Measurements from ENCODE around the gene ADAMTS20.

ADAMTS20 gene

GRCh38 chr12:43493261-43493797 lies 58.7 kb downstream of the ADAMTS20 start:
- ChIA-PET POLR2A (no interaction called here), CTCF (no interaction called here)
- peaks cover 0 to 2% (median 0%) of the 10 kb centered on the region in 5 experiments for H3K27me3 ChIP-seq (replicated peaks in 2 of 5; ENCODE audit: control insufficient read depth in 4 of 5, insufficient read depth in 5 of 5, low read length in 4 of 5)
- WGBS (ENCODE audit: insufficient coverage) = 94% methylated on average over 2 of the region's 2 CpGs
- H3K27ac ChIP-seq (ENCODE audit: insufficient read depth in 1 of 2, low read depth in 1 of 2, low read length in 2 of 2, poor library complexity in 1 of 2, severe bottlenecking in 2 of 2) = no peak overlapping the region
- H3K4me1 ChIP-seq (ENCODE audit: control extremely low read depth in 1 of 4, control insufficient read depth in 4 of 4, insufficient read depth in 4 of 4, low read length in 3 of 4) = no peaks in the 10 kb centered on the region
- H3K9me3 ChIP-seq (ENCODE audit: control extremely low read depth in 1 of 5, control insufficient read depth in 4 of 5, insufficient read depth in 2 of 5, low read depth in 1 of 5, low read length in 4 of 5) = no peaks in the 10 kb centered on the region
- H3K36me3 ChIP-seq (ENCODE audit: control insufficient read depth in 4 of 4, insufficient read depth in 4 of 4, low read length in 3 of 4) = no peaks in the 10 kb centered on the region
- H3K4me3 ChIP-seq (ENCODE audit: control insufficient read depth in 1 of 7, extremely low read depth in 1 of 7, insufficient read depth in 4 of 7, low read depth in 2 of 7, low read length in 6 of 7) = no peak overlapping the region
- no peak for DNase-seq

GRCh38 chr12:43482311-43483085 lies 69.5 kb downstream of the ADAMTS20 start:
- Histone ChIP-seq H3K4me1 (ENCODE audit: control extremely low read depth in 1 of 4, control insufficient read depth in 4 of 4, insufficient read depth in 4 of 4, low read length in 3 of 4) (no peaks in the 10 kb centered on the region), H3K36me3 (ENCODE audit: control insufficient read depth in 4 of 4, insufficient read depth in 4 of 4, low read length in 3 of 4) (no peaks in the 10 kb centered on the region), H3K4me3 (ENCODE audit: control insufficient read depth in 1 of 7, extremely low read depth in 1 of 7, insufficient read depth in 4 of 7, low read depth in 2 of 7, low read length in 6 of 7) (no peak overlapping the region), H3K27me3 (replicated peaks in 2 of 5; ENCODE audit: control insufficient read depth in 4 of 5, insufficient read depth in 5 of 5, low read length in 4 of 5) (no peaks in the 10 kb centered on the region), H3K27ac (ENCODE audit: insufficient read depth in 1 of 2, low read depth in 1 of 2, low read length in 2 of 2, poor library complexity in 1 of 2, severe bottlenecking in 2 of 2) (no peak overlapping the region), H3K9me3 (ENCODE audit: control extremely low read depth in 1 of 5, control insufficient read depth in 4 of 5, insufficient read depth in 2 of 5, low read depth in 1 of 5, low read length in 4 of 5) (no peaks in the 10 kb centered on the region)
- ChIA-PET CTCF (no interaction called here), POLR2A (interaction anchor here (1.0 kb wide), 1 partner anchor 341 kb away, joined by 4 read pairs; no protein-coding TSS in a partner anchor)
- WGBS (ENCODE audit: insufficient coverage) = 100% methylated on average over 3 of the region's 3 CpGs
- DNase-seq = no peak

GRCh38 chr12:43480591-43480990 lies 71.4 kb downstream of the ADAMTS20 start:
- no peak overlapping the region for H3K4me3 ChIP-seq (ENCODE audit: control insufficient read depth in 1 of 7, extremely low read depth in 1 of 7, insufficient read depth in 4 of 7, low read depth in 2 of 7, low read length in 6 of 7)
- ChIA-PET CTCF (no interaction called here), POLR2A (no interaction called here)
- no peaks in the 10 kb centered on the region for H3K36me3 ChIP-seq (ENCODE audit: control insufficient read depth in 4 of 4, insufficient read depth in 4 of 4, low read length in 3 of 4)
- no CpG with 5 or more reads among the region's 3 CpGs for WGBS (ENCODE audit: insufficient coverage)
- H3K9me3 ChIP-seq (ENCODE audit: control extremely low read depth in 1 of 5, control insufficient read depth in 4 of 5, insufficient read depth in 2 of 5, low read depth in 1 of 5, low read length in 4 of 5) = no peaks in the 10 kb centered on the region
- H3K27me3 ChIP-seq (replicated peaks in 2 of 5; ENCODE audit: control insufficient read depth in 4 of 5, insufficient read depth in 5 of 5, low read length in 4 of 5) = no peaks in the 10 kb centered on the region
- no peak for DNase-seq
- no peaks in the 10 kb centered on the region for H3K4me1 ChIP-seq (ENCODE audit: control extremely low read depth in 1 of 4, control insufficient read depth in 4 of 4, insufficient read depth in 4 of 4, low read length in 3 of 4)
- no peak overlapping the region for H3K27ac ChIP-seq (ENCODE audit: insufficient read depth in 1 of 2, low read depth in 1 of 2, low read length in 2 of 2, poor library complexity in 1 of 2, severe bottlenecking in 2 of 2)

GRCh38 chr12:43462741-43463140 lies 89.3 kb downstream of the ADAMTS20 start:
- DNase-seq = no peak
- H3K27ac ChIP-seq (ENCODE audit: insufficient read depth in 1 of 2, low read depth in 1 of 2, low read length in 2 of 2, poor library complexity in 1 of 2, severe bottlenecking in 2 of 2) = no peak overlapping the region
- no peaks in the 10 kb centered on the region for H3K4me1 ChIP-seq (ENCODE audit: control extremely low read depth in 1 of 4, control insufficient read depth in 4 of 4, insufficient read depth in 4 of 4, low read length in 3 of 4)
- no peak overlapping the region for H3K4me3 ChIP-seq (ENCODE audit: control insufficient read depth in 1 of 7, extremely low read depth in 1 of 7, insufficient read depth in 4 of 7, low read depth in 2 of 7, low read length in 6 of 7)
- WGBS (ENCODE audit: insufficient coverage) = 100% methylated on average over 2 of the region's 3 CpGs
- H3K27me3 ChIP-seq (replicated peaks in 2 of 5; ENCODE audit: control insufficient read depth in 4 of 5, insufficient read depth in 5 of 5, low read length in 4 of 5) = peaks cover 0 to 2% (median 0%) of the 10 kb centered on the region in 5 experiments
- CTCF ChIA-PET = interaction anchor here (1.5 kb wide), 1 partner anchor 420 kb away, joined by 4 read pairs; no protein-coding TSS in a partner anchor
- no peaks in the 10 kb centered on the region for H3K9me3 ChIP-seq (ENCODE audit: control extremely low read depth in 1 of 5, control insufficient read depth in 4 of 5, insufficient read depth in 2 of 5, low read depth in 1 of 5, low read length in 4 of 5)
- POLR2A ChIA-PET = no interaction called here
- no peaks in the 10 kb centered on the region for H3K36me3 ChIP-seq (ENCODE audit: control insufficient read depth in 4 of 4, insufficient read depth in 4 of 4, low read length in 3 of 4)

GRCh38 chr12:43462080-43462479 lies 89.9 kb downstream of the ADAMTS20 start:
- H3K4me3 ChIP-seq (ENCODE audit: control insufficient read depth in 1 of 7, extremely low read depth in 1 of 7, insufficient read depth in 4 of 7, low read depth in 2 of 7, low read length in 6 of 7) = no peak overlapping the region
- no peaks in the 10 kb centered on the region for H3K36me3 ChIP-seq (ENCODE audit: control insufficient read depth in 4 of 4, insufficient read depth in 4 of 4, low read length in 3 of 4)
- POLR2A ChIA-PET = no interaction called here
- peaks cover 0 to 2% (median 0%) of the 10 kb centered on the region in 5 experiments for H3K27me3 ChIP-seq (replicated peaks in 2 of 5; ENCODE audit: control insufficient read depth in 4 of 5, insufficient read depth in 5 of 5, low read length in 4 of 5)
- no peaks in the 10 kb centered on the region for H3K9me3 ChIP-seq (ENCODE audit: control extremely low read depth in 1 of 5, control insufficient read depth in 4 of 5, insufficient read depth in 2 of 5, low read depth in 1 of 5, low read length in 4 of 5)
- CTCF ChIA-PET = interaction anchor here (1.5 kb wide), 1 partner anchor 421 kb away, joined by 4 read pairs; no protein-coding TSS in a partner anchor
- no peaks in the 10 kb centered on the region for H3K4me1 ChIP-seq (ENCODE audit: control extremely low read depth in 1 of 4, control insufficient read depth in 4 of 4, insufficient read depth in 4 of 4, low read length in 3 of 4)
- no CpG with 5 or more reads among the region's 2 CpGs for WGBS (ENCODE audit: insufficient coverage)
- no peak for DNase-seq
- H3K27ac ChIP-seq (ENCODE audit: insufficient read depth in 1 of 2, low read depth in 1 of 2, low read length in 2 of 2, poor library complexity in 1 of 2, severe bottlenecking in 2 of 2) = no peak overlapping the region

- peaks cover 0 to 2% (median 0%) of the 10 kb centered on the region in 5 experiments for H3K27me3 ChIP-seq (replicated peaks in 2 of 5; ENCODE audit: control insufficient read depth in 4 of 5, insufficient read depth in 5 of 5, low read length in 4 of 5)
- peaks cover 0 to 5% (median 0%) of the 10 kb centered on the region in 5 experiments for H3K9me3 ChIP-seq (ENCODE audit: control extremely low read depth in 1 of 5, control insufficient read depth in 4 of 5, insufficient read depth in 2 of 5, low read depth in 1 of 5, low read length in 4 of 5)
- ChIA-PET POLR2A (no interaction called here), CTCF (interaction anchor here (1.0 kb wide), 1 partner anchor 13 kb away, joined by 3 read pairs; no protein-coding TSS in a partner anchor)
- no peak overlapping the region for H3K4me3 ChIP-seq (ENCODE audit: control insufficient read depth in 1 of 7, extremely low read depth in 1 of 7, insufficient read depth in 4 of 7, low read depth in 2 of 7, low read length in 6 of 7)
- H3K4me1 ChIP-seq (ENCODE audit: control extremely low read depth in 1 of 4, control insufficient read depth in 4 of 4, insufficient read depth in 4 of 4, low read length in 3 of 4) = no peaks in the 10 kb centered on the region
- 91% methylated on average over 4 of the region's 4 CpGs for WGBS (ENCODE audit: insufficient coverage)
- no peak overlapping the region for H3K27ac ChIP-seq (ENCODE audit: insufficient read depth in 1 of 2, low read depth in 1 of 2, low read length in 2 of 2, poor library complexity in 1 of 2, severe bottlenecking in 2 of 2)
- H3K36me3 ChIP-seq (ENCODE audit: control insufficient read depth in 4 of 4, insufficient read depth in 4 of 4, low read length in 3 of 4) = no peaks in the 10 kb centered on the region
- no peak for DNase-seq
Measured at GRCh38 chr12:43459285-43459684, 92.7 kb downstream of the ADAMTS20 start.

GRCh38 chr12:43453761-43454160 lies 98.2 kb downstream of the ADAMTS20 start:
- Histone ChIP-seq H3K27ac (ENCODE audit: insufficient read depth in 1 of 2, low read depth in 1 of 2, low read length in 2 of 2, poor library complexity in 1 of 2, severe bottlenecking in 2 of 2) (no peak overlapping the region), H3K27me3 (replicated peaks in 2 of 5; ENCODE audit: control insufficient read depth in 4 of 5, insufficient read depth in 5 of 5, low read length in 4 of 5) (no peaks in the 10 kb centered on the region), H3K4me1 (ENCODE audit: control extremely low read depth in 1 of 4, control insufficient read depth in 4 of 4, insufficient read depth in 4 of 4, low read length in 3 of 4) (no peaks in the 10 kb centered on the region), H3K9me3 (ENCODE audit: control extremely low read depth in 1 of 5, control insufficient read depth in 4 of 5, insufficient read depth in 2 of 5, low read depth in 1 of 5, low read length in 4 of 5) (peaks cover 0 to 5% (median 0%) of the 10 kb centered on the region in 5 experiments), H3K4me3 (ENCODE audit: control insufficient read depth in 1 of 7, extremely low read depth in 1 of 7, insufficient read depth in 4 of 7, low read depth in 2 of 7, low read length in 6 of 7) (no peak overlapping the region), H3K36me3 (ENCODE audit: control insufficient read depth in 4 of 4, insufficient read depth in 4 of 4, low read length in 3 of 4) (no peaks in the 10 kb centered on the region)
- WGBS (ENCODE audit: insufficient coverage) = 89% methylated on average over 4 of the region's 8 CpGs
- CTCF ChIA-PET = no interaction called here
- no peak for DNase-seq
- POLR2A ChIA-PET = interaction anchor here (0.6 kb wide), 1 partner anchor 767 kb away, joined by 3 read pairs; no protein-coding TSS in a partner anchor
